A673 (cell line): ENCODE measurements around the gene CEP170B. TPM values are rescaled to one million over a fixed set of nuclear protein-coding genes. Genes with fewer than 3 reads are reported as not detected.

Source experiments
- BruUV-seq: library from RNA; stranded (reverse); fragments of 400-500 nt; replicated peaks from 2 replicates; lab custom pipeline; 2021; lab: Mats Ljungman, UMichigan
- CTCF ChIA-PET: fragments of 300-600 bp; sonication (Branson Sonifier 250); formaldehyde crosslinking; loops from one replicate; lab custom pipeline; 2022; ENCODE audit warnings: antibody characterized with exemption; lab: Charles Lee
- POLR2A ChIA-PET: fragments of 300-600 bp; sonication (Branson Sonifier 250); formaldehyde crosslinking; loops from one replicate; lab custom pipeline; 2022; ENCODE audit warnings: antibody characterized with exemption; ENCODE audit not compliant: low non-redundant PET; lab: Charles Lee
- DNase-seq: peaks from one replicate; pipeline ENCODE4 v3.0.0-alpha.2; 2015; ENCODE audit warnings: low spot score
- H3K27ac ChIP-seq: fragments of 200-600 bp; sonication (generic); 2 replicates; pipeline ENCODE4 v1.5.1; 2016; ENCODE audit warnings: mixed run types, low read depth, mild to moderate bottlenecking, mixed read lengths, antibody characterized with exemption, low read length; ENCODE audit not compliant: poor library complexity, severe bottlenecking
- H3K27me3 ChIP-seq: fragments of 200-600 bp; sonication (generic); replicated peaks from 2 replicates; pipeline ENCODE4 v1.6.1; 2017; ENCODE audit warnings: mixed run types, low read depth, mild to moderate bottlenecking, mixed read lengths, antibody characterized with exemption, low read length; ENCODE audit not compliant: insufficient read depth, poor library complexity
- H3K36me3 ChIP-seq: fragments of 200-600 bp; sonication (generic); 2 replicates; pipeline ENCODE4 v1.6.1; 2016; ENCODE audit warnings: mixed run types, mild to moderate bottlenecking, mixed read lengths, antibody characterized with exemption, low read length; ENCODE audit not compliant: insufficient read depth, poor library complexity, severe bottlenecking
- H3K4me1 ChIP-seq: fragments of 200-600 bp; sonication (generic); 2 replicates; pipeline ENCODE4 v1.6.1; 2017; ENCODE audit warnings: mixed run types, mild to moderate bottlenecking, mixed read lengths, antibody characterized with exemption, low read length; ENCODE audit not compliant: insufficient read depth, poor library complexity, severe bottlenecking
- H3K4me3 ChIP-seq: fragments of 200-600 bp; sonication (generic); 2 replicates; pipeline ENCODE4 v1.5.1; 2016; ENCODE audit warnings: low read depth, mixed run types, mild to moderate bottlenecking, mixed read lengths, low read length; ENCODE audit not compliant: poor library complexity, severe bottlenecking
- H3K9me3 ChIP-seq: fragments of 200-600 bp; sonication (generic); 2 replicates; pipeline ENCODE4 v1.6.1; 2016; ENCODE audit warnings: mixed run types, low read depth, mild to moderate bottlenecking, mixed read lengths, antibody characterized with exemption, low read length; ENCODE audit not compliant: poor library complexity, severe bottlenecking
- EZH2 ChIP-seq: fragments of 200-600 bp; sonication (generic); IDR thresholded peaks from 2 replicates; pipeline ENCODE4 v1.6.1; 2017; ENCODE audit warnings: borderline replicate concordance, low read depth, mild to moderate bottlenecking, mixed read lengths, antibody characterized with exemption, low read length; ENCODE audit not compliant: poor library complexity, severe bottlenecking
- intact Hi-C: fragments of 100-400 bp; cut with micrococcal nuclease; formaldehyde crosslinking; loops from one replicate; pipeline ENCODE4 v1.10.0; 2022; ENCODE audit not compliant: unreplicated experiment
- total RNA-seq: library from RNA; stranded (reverse); gene quantifications from 2 replicates; pipeline ENCODE4 v1.2.3, GENCODE V29; 2021
- TF ChIP-seq, protein P1 (sequence below): fragments of 300-800, 200-600 bp; sonication (generic); conservative IDR thresholded peaks from 2 replicates; pipeline ENCODE4 v1.5.1; 2017; ENCODE audit warnings: low read depth, mild to moderate bottlenecking, antibody characterized with exemption, low read length, moderate library complexity, mixed read lengths

The CEP170B gene
- total RNA-seq, 1 experiment from 2014 or later = 20.8 TPM

- H3K27ac ChIP-seq = no peak overlapping the region
- H3K36me3 ChIP-seq = no peaks in the 10 kb centered on the region
- H3K4me3 ChIP-seq = no peak overlapping the region
- TF ChIP-seq EZH2 = no peak
- TF ChIP-seq, protein P1, sequence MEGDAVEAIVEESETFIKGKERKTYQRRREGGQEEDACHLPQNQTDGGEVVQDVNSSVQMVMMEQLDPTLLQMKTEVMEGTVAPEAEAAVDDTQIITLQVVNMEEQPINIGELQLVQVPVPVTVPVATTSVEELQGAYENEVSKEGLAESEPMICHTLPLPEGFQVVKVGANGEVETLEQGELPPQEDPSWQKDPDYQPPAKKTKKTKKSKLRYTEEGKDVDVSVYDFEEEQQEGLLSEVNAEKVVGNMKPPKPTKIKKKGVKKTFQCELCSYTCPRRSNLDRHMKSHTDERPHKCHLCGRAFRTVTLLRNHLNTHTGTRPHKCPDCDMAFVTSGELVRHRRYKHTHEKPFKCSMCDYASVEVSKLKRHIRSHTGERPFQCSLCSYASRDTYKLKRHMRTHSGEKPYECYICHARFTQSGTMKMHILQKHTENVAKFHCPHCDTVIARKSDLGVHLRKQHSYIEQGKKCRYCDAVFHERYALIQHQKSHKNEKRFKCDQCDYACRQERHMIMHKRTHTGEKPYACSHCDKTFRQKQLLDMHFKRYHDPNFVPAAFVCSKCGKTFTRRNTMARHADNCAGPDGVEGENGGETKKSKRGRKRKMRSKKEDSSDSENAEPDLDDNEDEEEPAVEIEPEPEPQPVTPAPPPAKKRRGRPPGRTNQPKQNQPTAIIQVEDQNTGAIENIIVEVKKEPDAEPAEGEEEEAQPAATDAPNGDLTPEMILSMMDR = no peak
- no TSS peak for BruUV-seq
- intact Hi-C loops = no loop called here
- CTCF ChIA-PET = no interaction called here
- no peaks in the 10 kb centered on the region for H3K27me3 ChIP-seq
- DNase-seq = no peak
- POLR2A ChIA-PET = no interaction called here
- H3K9me3 ChIP-seq = no peaks in the 10 kb centered on the region
- H3K4me1 ChIP-seq = no peaks in the 10 kb centered on the region
These were observed 62.4 kb downstream of the CEP170B start for GRCh38 chr14:104927432-104927816.

- H3K36me3 ChIP-seq = no peaks in the 10 kb centered on the region
- POLR2A ChIA-PET = interaction anchor here (0.7 kb wide), 1 partner anchor 72 kb away, joined by 5 read pairs; no protein-coding TSS in a partner anchor
- no TSS peak for BruUV-seq
- H3K9me3 ChIP-seq = no peaks in the 10 kb centered on the region
- no peak overlapping the region for H3K4me3 ChIP-seq
- H3K4me1 ChIP-seq = no peaks in the 10 kb centered on the region
- intact Hi-C loops = no loop called here
- no peaks in the 10 kb centered on the region for H3K27me3 ChIP-seq
- DNase-seq = no peak
- CTCF ChIA-PET = no interaction called here
- no peak overlapping the region for H3K27ac ChIP-seq
- no peak for TF ChIP-seq EZH2
- TF ChIP-seq, protein P1 = no peak
These were observed 62.8 kb downstream of the CEP170B start for GRCh38 chr14:104927901-104928300.

DNA sequence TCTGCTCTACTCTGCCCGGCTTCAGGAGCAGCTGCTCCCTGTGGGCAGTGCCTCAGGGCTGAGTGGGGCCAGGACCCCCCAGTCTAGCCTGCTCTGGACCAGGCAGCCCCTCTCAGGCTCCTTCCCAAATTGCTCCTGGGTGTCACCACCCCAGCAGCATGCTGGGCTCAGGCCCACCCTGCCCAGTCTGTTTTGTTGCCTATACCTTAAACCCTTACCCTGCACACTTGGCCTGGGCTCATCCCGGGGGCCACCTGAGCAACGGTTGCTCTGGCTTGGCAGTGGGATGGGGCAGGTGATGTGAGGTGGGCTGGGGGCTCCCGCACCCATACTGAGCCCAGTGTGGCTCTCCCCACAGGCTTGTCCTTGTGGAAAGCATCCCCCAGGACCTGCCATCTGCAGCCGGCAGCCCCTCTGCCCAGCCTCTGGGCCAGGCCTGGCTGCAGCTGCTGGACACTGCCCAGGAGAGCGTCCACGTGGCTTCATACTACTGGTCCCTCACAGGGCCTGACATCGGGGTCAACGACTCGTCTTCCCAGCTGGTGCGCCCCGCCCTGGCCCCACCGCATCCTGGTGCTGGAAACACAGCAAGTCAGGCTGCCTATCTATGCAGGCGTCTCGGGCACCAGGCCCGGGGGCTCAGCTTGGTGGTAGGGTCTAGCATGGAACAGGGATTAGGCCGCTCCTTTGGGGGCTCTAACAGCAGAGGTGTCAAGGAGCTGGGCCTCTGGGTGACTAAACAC lies 63.5 kb downstream of the CEP170B start:
- POLR2A ChIA-PET = interaction anchor here (0.7 kb wide), 1 partner anchor 71 kb away, joined by 5 read pairs; no protein-coding TSS in a partner anchor
- no peaks in the 10 kb centered on the region for H3K9me3 ChIP-seq
- intact Hi-C loops = no loop called here
- H3K36me3 ChIP-seq = no peaks in the 10 kb centered on the region
- no TSS peak for BruUV-seq
- H3K27me3 ChIP-seq = no peaks in the 10 kb centered on the region
- no peak for DNase-seq
- H3K27ac ChIP-seq = no peak overlapping the region
- no peak for TF ChIP-seq EZH2
- TF ChIP-seq, protein P1 = no peak
- H3K4me1 ChIP-seq = no peaks in the 10 kb centered on the region
- CTCF ChIA-PET = no interaction called here
- H3K4me3 ChIP-seq = no peak overlapping the region
